ENCODE results near the gene CYTIP.

The CYTIP gene

DNA sequence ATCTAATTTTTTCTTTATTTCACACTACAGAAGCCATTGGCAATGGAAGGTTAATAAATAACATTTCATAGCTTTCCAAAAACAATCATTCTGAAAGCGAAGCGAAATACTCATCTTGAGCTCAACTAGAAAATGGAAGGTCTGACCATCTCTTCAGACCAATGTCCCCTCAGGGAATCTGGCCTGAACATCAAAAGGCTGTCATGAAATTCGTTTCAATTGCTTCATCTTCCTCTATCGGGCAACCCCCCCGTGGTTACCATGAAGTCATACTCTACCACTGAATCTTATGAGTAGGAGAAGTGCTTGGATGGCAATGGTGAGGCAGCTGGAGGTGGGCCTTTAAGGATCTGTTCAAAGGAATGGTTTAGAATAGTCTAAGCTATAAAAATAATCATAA, 22.9 kb upstream of the CYTIP start:
- TF ChIP-seq, protein P1, sequence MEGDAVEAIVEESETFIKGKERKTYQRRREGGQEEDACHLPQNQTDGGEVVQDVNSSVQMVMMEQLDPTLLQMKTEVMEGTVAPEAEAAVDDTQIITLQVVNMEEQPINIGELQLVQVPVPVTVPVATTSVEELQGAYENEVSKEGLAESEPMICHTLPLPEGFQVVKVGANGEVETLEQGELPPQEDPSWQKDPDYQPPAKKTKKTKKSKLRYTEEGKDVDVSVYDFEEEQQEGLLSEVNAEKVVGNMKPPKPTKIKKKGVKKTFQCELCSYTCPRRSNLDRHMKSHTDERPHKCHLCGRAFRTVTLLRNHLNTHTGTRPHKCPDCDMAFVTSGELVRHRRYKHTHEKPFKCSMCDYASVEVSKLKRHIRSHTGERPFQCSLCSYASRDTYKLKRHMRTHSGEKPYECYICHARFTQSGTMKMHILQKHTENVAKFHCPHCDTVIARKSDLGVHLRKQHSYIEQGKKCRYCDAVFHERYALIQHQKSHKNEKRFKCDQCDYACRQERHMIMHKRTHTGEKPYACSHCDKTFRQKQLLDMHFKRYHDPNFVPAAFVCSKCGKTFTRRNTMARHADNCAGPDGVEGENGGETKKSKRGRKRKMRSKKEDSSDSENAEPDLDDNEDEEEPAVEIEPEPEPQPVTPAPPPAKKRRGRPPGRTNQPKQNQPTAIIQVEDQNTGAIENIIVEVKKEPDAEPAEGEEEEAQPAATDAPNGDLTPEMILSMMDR (IDR thresholded peaks at IDR 0.05; ENCODE audit: low read depth, low read length, missing control alignments), result no peak
- no peak for DNase-seq (ENCODE audit: low read depth)
- no peak overlapping the region for H3K4me3 ChIP-seq (ENCODE audit: low read depth, low read length)

DNA sequence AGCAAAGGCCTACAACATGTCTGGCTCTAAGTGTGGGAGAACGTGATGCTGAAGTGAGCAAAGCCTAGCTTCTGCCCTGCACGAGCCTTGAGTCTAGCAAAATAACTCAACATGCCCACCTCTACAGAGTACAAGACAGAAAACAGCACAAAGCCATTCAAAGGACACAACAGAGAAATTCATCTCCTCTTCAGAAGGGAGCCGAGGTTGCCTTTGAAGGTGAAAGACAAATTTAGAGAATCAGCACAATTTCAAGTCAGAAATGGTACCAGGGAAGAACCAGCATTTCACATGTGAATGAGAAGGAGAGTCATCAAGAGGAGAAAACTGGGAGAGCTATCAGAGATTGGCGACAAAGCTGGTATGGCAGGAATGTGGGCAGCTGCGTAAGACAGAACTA, 21.7 kb upstream of the CYTIP start:
- DNase-seq (ENCODE audit: low read depth), result no peak
- TF ChIP-seq, protein P1 (IDR thresholded peaks at IDR 0.05; ENCODE audit: low read depth, low read length, missing control alignments), result no peak
- H3K4me3 ChIP-seq (ENCODE audit: low read depth, low read length), result no peak overlapping the region

DNA sequence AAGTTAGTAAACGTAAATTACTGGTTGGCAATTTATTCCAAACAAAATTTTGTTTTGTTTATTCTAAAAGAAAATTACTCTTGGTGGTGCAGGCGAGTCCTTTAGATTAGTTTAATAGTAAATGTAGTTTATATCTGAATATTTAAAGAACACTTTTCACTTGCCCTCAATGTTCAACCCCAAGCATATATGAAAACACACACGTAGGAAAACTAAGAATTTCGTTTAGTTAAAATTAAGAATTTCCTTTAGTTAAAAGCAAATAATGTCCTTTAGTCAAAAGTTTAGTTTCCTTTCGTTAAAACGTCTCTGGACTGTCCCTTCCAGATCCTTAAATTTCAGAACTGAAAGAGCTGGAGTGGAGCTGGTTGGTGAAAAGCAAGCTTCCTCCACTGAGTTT, 19.1 kb upstream of the CYTIP start:
- TF ChIP-seq, protein P1 (IDR thresholded peaks at IDR 0.05; ENCODE audit: low read depth, low read length, missing control alignments), result no peak
- no peak overlapping the region for H3K4me3 ChIP-seq (ENCODE audit: low read depth, low read length)
- DNase-seq (ENCODE audit: low read depth), result no peak

DNA sequence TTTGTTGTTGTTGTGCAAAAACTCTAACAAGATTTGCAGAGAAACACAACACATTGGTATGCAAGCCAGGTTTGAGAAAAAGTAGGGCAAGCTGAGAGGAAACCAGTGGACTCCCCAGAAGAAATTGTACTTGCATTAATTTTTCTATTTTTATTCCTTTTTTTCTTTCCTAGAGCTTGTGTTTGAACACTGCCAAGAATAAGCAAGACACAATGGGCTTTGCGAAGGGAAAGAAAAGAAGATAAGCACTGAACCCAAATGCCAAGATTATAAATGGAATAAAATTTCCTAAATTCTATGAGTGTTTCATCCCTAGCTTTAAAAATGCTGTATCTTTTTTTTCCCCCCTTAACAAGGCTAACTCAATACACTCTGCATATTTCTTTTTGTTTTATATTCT, 17.0 kb upstream of the CYTIP start:
- DNase-seq (ENCODE audit: low read depth), result no peak
- TF ChIP-seq, protein P1 (IDR thresholded peaks at IDR 0.05; ENCODE audit: low read depth, low read length, missing control alignments), result no peak
- H3K4me3 ChIP-seq (ENCODE audit: low read depth, low read length), result no peak overlapping the region

DNA sequence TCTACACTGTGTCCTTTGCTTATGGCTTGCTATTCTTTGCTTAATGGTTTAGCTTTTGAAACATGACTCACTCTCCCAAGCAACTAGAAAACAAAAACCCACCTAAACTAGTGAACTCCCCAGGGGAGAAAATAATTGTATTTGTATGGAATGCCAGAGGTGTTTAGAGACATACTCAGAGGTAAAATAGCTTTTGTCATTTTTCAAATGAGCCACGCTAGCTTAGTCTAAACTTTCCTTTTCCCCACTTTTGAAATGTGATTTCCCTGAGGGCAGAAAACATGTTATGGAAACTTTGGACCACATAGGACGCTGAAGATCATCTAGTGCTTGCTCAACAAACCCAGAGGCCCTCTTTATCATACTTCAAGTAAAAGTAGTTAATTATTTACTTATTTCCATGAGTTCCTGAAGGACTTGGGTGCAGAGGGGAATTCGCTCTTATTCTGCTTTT, 16.5 kb upstream of the CYTIP start:
- no peak for DNase-seq (ENCODE audit: low read depth)
- TF ChIP-seq, protein P1 (IDR thresholded peaks at IDR 0.05; ENCODE audit: low read depth, low read length, missing control alignments), result no peak
- no peak overlapping the region for H3K4me3 ChIP-seq (ENCODE audit: low read depth, low read length)

DNA sequence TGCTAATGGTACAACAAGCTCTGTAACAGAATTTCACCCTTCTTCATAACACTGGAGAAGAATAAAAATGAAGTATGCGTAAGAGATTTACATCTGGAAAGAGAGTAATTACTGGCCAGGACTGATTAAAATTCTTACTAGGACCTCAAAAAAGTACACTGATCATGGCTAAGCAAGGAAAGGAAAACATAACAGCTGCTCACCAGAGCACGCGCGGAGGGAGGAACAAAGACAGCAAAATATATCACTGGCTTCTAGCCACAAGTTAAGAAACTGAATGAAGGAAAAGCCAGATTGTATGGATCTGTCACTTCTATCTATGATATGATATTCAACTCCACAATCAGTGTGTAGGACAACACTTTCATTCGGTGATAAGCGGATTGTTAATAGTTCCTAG, 15.6 kb upstream of the CYTIP start:
- no peak overlapping the region for H3K4me3 ChIP-seq (ENCODE audit: low read depth, low read length)
- TF ChIP-seq, protein P1 (IDR thresholded peaks at IDR 0.05; ENCODE audit: low read depth, low read length, missing control alignments), result no peak

DNA sequence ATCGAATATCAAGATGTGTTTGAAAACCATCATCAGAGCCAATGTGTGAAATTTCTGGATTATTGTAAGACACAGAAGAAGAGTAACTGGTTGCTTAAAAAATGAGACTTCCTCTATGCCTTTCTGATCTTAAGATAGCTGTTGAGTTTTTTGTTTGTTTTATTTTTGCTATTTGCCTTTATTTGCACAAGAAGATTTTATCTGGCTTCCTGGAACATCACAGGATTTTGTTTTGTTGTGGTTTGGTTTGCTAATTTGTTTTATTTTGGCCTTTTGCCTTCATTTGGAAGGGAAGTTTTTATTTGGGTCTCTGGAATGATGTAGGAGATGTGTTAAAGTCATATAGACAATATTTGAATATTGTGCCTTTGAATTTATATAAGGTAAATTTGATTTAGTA, 3.9 kb upstream of the CYTIP start:
- no peak overlapping the region for H3K4me3 ChIP-seq (ENCODE audit: low read depth, low read length)
- TF ChIP-seq, protein P1 (IDR thresholded peaks at IDR 0.05; ENCODE audit: low read depth, low read length, missing control alignments), result no peak
- DNase-seq (ENCODE audit: low read depth), result no peak

More for the DNA sequence above, 15.6 kb upstream of the CYTIP start:
- DNase-seq (ENCODE audit: low read depth), result no peak
